HepG2 (cell line): Measurements from ENCODE around the gene MFNG. TPM values are rescaled to one million over a fixed set of nuclear protein-coding genes. Genes with fewer than 3 reads are reported as not detected.

Experiments used
- ATAC-seq: fragments of 200-7000 bp; cut with Tn5 transposase; 3 replicates; pipeline ENCODE4 v1.9.1; 2020; ENCODE audit warnings: mild to moderate bottlenecking, moderate library complexity
- BruUV-seq: library from RNA; stranded (reverse); fragments of 400-500 nt; replicated peaks from 2 replicates; lab custom pipeline; 2021; lab: Mats Ljungman, UMichigan
- CTCF ChIA-PET: fragments of 300-600 bp; formaldehyde crosslinking; extraction: SDS; loops from one replicate; lab custom pipeline; 2021; ENCODE audit warnings: low total read pairs, inconsistent platforms, low intra/inter-chr PET ratio; lab: Yijun Ruan, JAX
- POLR2A ChIA-PET: fragments of 350-600 bp; sonication (Branson Sonifier 250); formaldehyde crosslinking; loops from one replicate; lab custom pipeline; 2020; ENCODE audit warnings: antibody characterized with exemption, inconsistent platforms; lab: Yijun Ruan, JAX
- DNase-seq: peaks from one replicate; pipeline ENCODE4 v3.0.0-alpha.2; 2015; ENCODE audit warnings: low spot score
- FAIRE-seq: peaks from 3 replicates; lab custom pipeline; 2011; peaks lifted over from hg19 to GRCh38; lab: Jason Lieb, UNC
- H2AFZ ChIP-seq: one replicate; pipeline ENCODE4 v1.6.1; 2011; ENCODE audit warnings: low read length, inconsistent platforms
- H3K27ac ChIP-seq: fragments of 300-600 bp; 3 replicates; pipeline ENCODE4 v1.8.0; 2011; ENCODE audit warnings: mixed run types, mild to moderate bottlenecking, mixed read lengths, low read length, inconsistent platforms; ENCODE audit not compliant: insufficient read depth; ENCODE audit errors: extremely low read length
- H3K27me3 ChIP-seq, 2 experiments: fragments of 200-600 bp in 1 of 2; 2 replicates in 1 of 2; 3 replicates in 1 of 2; pipeline versions ENCODE4 v1.6.0 to v1.8.0; 2011; ENCODE audit warnings: low read length in 2 of 2, mild to moderate bottlenecking in 2 of 2, moderate library complexity in 2 of 2, inconsistent platforms in 1 of 2; ENCODE audit not compliant: insufficient read depth in 2 of 2, control insufficient read depth in 1 of 2
- H3K36me3 ChIP-seq, 2 experiments: fragments of 200-600 bp in 1 of 2; replicated peaks in 1 of 2; 2 replicates in 1 of 2; 3 replicates in 1 of 2; pipeline versions ENCODE4 v1.5.1 to v1.8.0; 2011; ENCODE audit warnings: low read length in 2 of 2, inconsistent platforms in 1 of 2; ENCODE audit not compliant: insufficient read depth in 2 of 2, control insufficient read depth in 1 of 2
- H3K4me1 ChIP-seq: 2 replicates; pipeline ENCODE4 v1.5.1; 2012; ENCODE audit warnings: low read length, inconsistent platforms; ENCODE audit not compliant: insufficient read depth
- H3K4me2 ChIP-seq: 2 replicates; pipeline ENCODE4 v1.6.0; 2011; ENCODE audit warnings: low read depth, low read length, inconsistent platforms
- H3K4me3 ChIP-seq, 3 experiments: fragments of 200-600 bp in 1 of 3; sonication (generic), shearing (Covaris generic) in 1 of 3; replicated peaks in 1 of 3; 2 replicates each; pipeline ENCODE4 v1.5.1; 2011 to 2016; ENCODE audit warnings: low read length in 3 of 3, inconsistent platforms in 2 of 3, low read depth in 2 of 3, mild to moderate bottlenecking in 2 of 3, control low read depth in 1 of 3, mixed read lengths in 1 of 3; ENCODE audit not compliant: insufficient read depth in 1 of 3
- H3K79me2 ChIP-seq: one replicate; pipeline ENCODE4 v1.6.1; 2011; ENCODE audit warnings: low read length, inconsistent platforms; ENCODE audit not compliant: insufficient read depth
- H3K9ac ChIP-seq: 2 replicates; pipeline ENCODE4 v1.6.0; 2011; ENCODE audit warnings: mild to moderate bottlenecking, low read depth, low read length, inconsistent platforms; ENCODE audit not compliant: insufficient read depth
- H3K9me3 ChIP-seq: 2 replicates; pipeline ENCODE4 v1.5.1; 2012; ENCODE audit warnings: mild to moderate bottlenecking, low read length
- H4K20me1 ChIP-seq: 2 replicates; pipeline ENCODE4 v1.6.0; 2011; ENCODE audit warnings: inconsistent platforms, mild to moderate bottlenecking, low read length, moderate library complexity; ENCODE audit not compliant: insufficient read depth
- AKAP8 ChIP-seq: sonication (generic); formaldehyde crosslinking; IDR thresholded peaks from 2 replicates; pipeline ENCODE4 v1.5.1; 2020; ENCODE audit warnings: mild to moderate bottlenecking, missing genetic modification reagents
- ATAD3A ChIP-seq: sonication (generic); formaldehyde crosslinking; IDR thresholded peaks from 2 replicates; pipeline ENCODE4 v1.4.0; 2020; ENCODE audit warnings: missing genetic modification reagents
- NR2C2 ChIP-seq: sonication (generic); formaldehyde crosslinking; IDR thresholded peaks from 2 replicates; pipeline ENCODE4 v1.4.0; 2020; ENCODE audit warnings: missing genetic modification reagents, mild to moderate bottlenecking, moderate library complexity, borderline replicate concordance
- PITX1 ChIP-seq: sonication (generic); formaldehyde crosslinking; IDR thresholded peaks from 2 replicates; pipeline ENCODE4 v1.5.1; 2020; ENCODE audit warnings: mild to moderate bottlenecking, missing genetic modification reagents
- RBFOX2 ChIP-seq: fragments of 200-400 bp; formaldehyde crosslinking; IDR thresholded peaks from 2 replicates; pipeline ENCODE4 v1.6.1; 2017; ENCODE audit warnings: low read depth, mild to moderate bottlenecking, low read length
- ZBTB38 ChIP-seq: sonication (generic); formaldehyde crosslinking; IDR thresholded peaks from 2 replicates; pipeline ENCODE4 v1.5.1; 2020; ENCODE audit warnings: mild to moderate bottlenecking, missing genetic modification reagents
- ZNF260 ChIP-seq: sonication (generic); formaldehyde crosslinking; IDR thresholded peaks from 2 replicates; pipeline ENCODE4 v1.4.0; 2020; ENCODE audit warnings: missing genetic modification reagents, low read depth, mild to moderate bottlenecking, borderline replicate concordance
- ZNF639 ChIP-seq: conservative IDR thresholded peaks from 2 replicates; pipeline ENCODE4 v1.6.1; 2018; ENCODE audit warnings: missing genetic modification reagents
- ZNF776 ChIP-seq: sonication (generic); formaldehyde crosslinking; IDR thresholded peaks from 2 replicates; pipeline ENCODE4 v1.4.0; 2020; ENCODE audit warnings: mild to moderate bottlenecking, missing genetic modification reagents
- WGBS: methylation state at CpG from one replicate; pipeline ENCODE4 v1.1.6; 2017; ENCODE audit warnings: low lambda C conversion rate; 5-methylcytosine and 5-hydroxymethylcytosine counted together
- in situ Hi-C: cut with HindIII; loops from 2 replicates; pipeline ENCODE4 v1.10.0; 2017; ENCODE audit warnings: low pct_unique_long_range_greater_than_20kb; ENCODE audit not compliant: extremely low pct_ligation_motif_present
- intact Hi-C: fragments of 100-400 bp; cut with micrococcal nuclease; formaldehyde crosslinking; loops from one replicate; pipeline ENCODE4 v1.10.0; 2022; ENCODE audit not compliant: unreplicated experiment
- polyA plus RNA-seq, 8 experiments: library from polyadenylated mRNA; depleted of rRNA in 3 of 8; stranded (reverse) in 7 of 8; unstranded in 1 of 8; fragments of >200 nt; fragmentation: Illumina TruSeq in 4 of 8; extraction: Trizol in 4 of 8; gene quantifications; 2 replicates each; pipeline versions ENCODE4 v1.2.1 to v1.2.3, GENCODE V29; 2011 to 2016; ENCODE audit warnings: low read depth in 4 of 8, missing spikeins in 1 of 8, mixed read lengths in 1 of 8; ENCODE audit not compliant: insufficient read depth in 1 of 8
- total RNA-seq, 5 experiments: library from RNA; depleted of rRNA; stranded (reverse); fragments of >200 nt; fragmentation: Illumina TruSeq; extraction: Trizol; gene quantifications; 2 replicates each; pipeline ENCODE4 v1.2.3, GENCODE V29; 2016; ENCODE audit warnings: low read depth in 1 of 5
- TF ChIP-seq, protein P1 (sequence below): sonication (generic); formaldehyde crosslinking; IDR thresholded peaks from 2 replicates; pipeline ENCODE4 v1.4.0; 2020; ENCODE audit warnings: missing genetic modification reagents, borderline replicate concordance
- TF ChIP-seq, protein P2 (sequence below): sonication (generic); formaldehyde crosslinking; IDR thresholded peaks from 2 replicates; pipeline ENCODE4 v1.5.1; 2020; ENCODE audit warnings: mild to moderate bottlenecking, moderate library complexity, missing genetic modification reagents
- TF ChIP-seq, protein P3 (sequence below): sonication (generic); formaldehyde crosslinking; IDR thresholded peaks from 2 replicates; pipeline ENCODE4 v1.5.1; 2020; ENCODE audit warnings: mild to moderate bottlenecking, missing genetic modification reagents, moderate library complexity

The MFNG gene
- total and polyA plus RNA-seq, 2 of the 13 experiments (the other 11 are each of a cell fraction or from before 2014, with no cell fraction given), result 1.0 to 11.7 TPM

- ChIA-PET CTCF (no interaction called here), POLR2A (no interaction called here)
- Histone ChIP-seq H3K4me3 (0 out of 6 replicates have a peak overlapping the region, but pooled peaks of 1 of the 3 experiments have one; percentile 21), H3K27me3 (no peaks in the 10 kb centered on the region; a peak in 1 of 5 replicates), H3K79me2 (peaks cover 63% of the 10 kb centered on the region), H3K27ac (peak overlapping the region; percentile 20), H3K4me2 (peak overlapping the region; percentile 37; the same call in 1 of the 2 replicates), H3K9ac (no peak overlapping the region), H3K9me3 (no peaks in the 10 kb centered on the region), H4K20me1 (peaks cover 9% of the 10 kb centered on the region; the same call in 1 of the 2 replicates), H2AFZ (no peak overlapping the region), H3K4me1 (peaks cover 88% of the 10 kb centered on the region), H3K36me3 (peaks cover 6 to 37% of the 10 kb centered on the region in 2 experiments)
- no TSS peak for BruUV-seq
- ATAC-seq (no peak), DNase-seq (no peak), FAIRE-seq (no peak)
- WGBS, result 95% methylated on average over 3 of the region's 15 CpGs
- intact Hi-C loops, result no loop called here
- in situ Hi-C loops, result no loop called here
- TF ChIP-seq PITX1 (CRISPR knock-in tag) (peak; percentile 36; the same call in 1 of the 2 replicates), ZNF639 (CRISPR knock-in tag) (no peak), ZBTB38 (CRISPR knock-in tag) (peak; percentile 67; the same call in 1 of the 2 replicates), ZNF776 (CRISPR knock-in tag) (no peak), NR2C2 (CRISPR knock-in tag) (no peak), ATAD3A (CRISPR knock-in tag) (no peak), AKAP8 (peak; percentile 91), RBFOX2 (peak; percentile 51), ZNF260 (CRISPR knock-in tag) (no peak)
- TF ChIP-seq, protein P1, sequence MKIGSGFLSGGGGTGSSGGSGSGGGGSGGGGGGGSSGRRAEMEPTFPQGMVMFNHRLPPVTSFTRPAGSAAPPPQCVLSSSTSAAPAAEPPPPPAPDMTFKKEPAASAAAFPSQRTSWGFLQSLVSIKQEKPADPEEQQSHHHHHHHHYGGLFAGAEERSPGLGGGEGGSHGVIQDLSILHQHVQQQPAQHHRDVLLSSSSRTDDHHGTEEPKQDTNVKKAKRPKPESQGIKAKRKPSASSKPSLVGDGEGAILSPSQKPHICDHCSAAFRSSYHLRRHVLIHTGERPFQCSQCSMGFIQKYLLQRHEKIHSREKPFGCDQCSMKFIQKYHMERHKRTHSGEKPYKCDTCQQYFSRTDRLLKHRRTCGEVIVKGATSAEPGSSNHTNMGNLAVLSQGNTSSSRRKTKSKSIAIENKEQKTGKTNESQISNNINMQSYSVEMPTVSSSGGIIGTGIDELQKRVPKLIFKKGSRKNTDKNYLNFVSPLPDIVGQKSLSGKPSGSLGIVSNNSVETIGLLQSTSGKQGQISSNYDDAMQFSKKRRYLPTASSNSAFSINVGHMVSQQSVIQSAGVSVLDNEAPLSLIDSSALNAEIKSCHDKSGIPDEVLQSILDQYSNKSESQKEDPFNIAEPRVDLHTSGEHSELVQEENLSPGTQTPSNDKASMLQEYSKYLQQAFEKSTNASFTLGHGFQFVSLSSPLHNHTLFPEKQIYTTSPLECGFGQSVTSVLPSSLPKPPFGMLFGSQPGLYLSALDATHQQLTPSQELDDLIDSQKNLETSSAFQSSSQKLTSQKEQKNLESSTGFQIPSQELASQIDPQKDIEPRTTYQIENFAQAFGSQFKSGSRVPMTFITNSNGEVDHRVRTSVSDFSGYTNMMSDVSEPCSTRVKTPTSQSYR, result no peak
- TF ChIP-seq, protein P2, sequence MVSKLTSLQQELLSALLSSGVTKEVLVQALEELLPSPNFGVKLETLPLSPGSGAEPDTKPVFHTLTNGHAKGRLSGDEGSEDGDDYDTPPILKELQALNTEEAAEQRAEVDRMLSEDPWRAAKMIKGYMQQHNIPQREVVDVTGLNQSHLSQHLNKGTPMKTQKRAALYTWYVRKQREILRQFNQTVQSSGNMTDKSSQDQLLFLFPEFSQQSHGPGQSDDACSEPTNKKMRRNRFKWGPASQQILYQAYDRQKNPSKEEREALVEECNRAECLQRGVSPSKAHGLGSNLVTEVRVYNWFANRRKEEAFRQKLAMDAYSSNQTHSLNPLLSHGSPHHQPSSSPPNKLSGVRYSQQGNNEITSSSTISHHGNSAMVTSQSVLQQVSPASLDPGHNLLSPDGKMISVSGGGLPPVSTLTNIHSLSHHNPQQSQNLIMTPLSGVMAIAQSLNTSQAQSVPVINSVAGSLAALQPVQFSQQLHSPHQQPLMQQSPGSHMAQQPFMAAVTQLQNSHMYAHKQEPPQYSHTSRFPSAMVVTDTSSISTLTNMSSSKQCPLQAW (CRISPR knock-in tag), result 0 out of 2 replicates have a peak, but pooled peaks have one; percentile 9
- TF ChIP-seq, protein P3, sequence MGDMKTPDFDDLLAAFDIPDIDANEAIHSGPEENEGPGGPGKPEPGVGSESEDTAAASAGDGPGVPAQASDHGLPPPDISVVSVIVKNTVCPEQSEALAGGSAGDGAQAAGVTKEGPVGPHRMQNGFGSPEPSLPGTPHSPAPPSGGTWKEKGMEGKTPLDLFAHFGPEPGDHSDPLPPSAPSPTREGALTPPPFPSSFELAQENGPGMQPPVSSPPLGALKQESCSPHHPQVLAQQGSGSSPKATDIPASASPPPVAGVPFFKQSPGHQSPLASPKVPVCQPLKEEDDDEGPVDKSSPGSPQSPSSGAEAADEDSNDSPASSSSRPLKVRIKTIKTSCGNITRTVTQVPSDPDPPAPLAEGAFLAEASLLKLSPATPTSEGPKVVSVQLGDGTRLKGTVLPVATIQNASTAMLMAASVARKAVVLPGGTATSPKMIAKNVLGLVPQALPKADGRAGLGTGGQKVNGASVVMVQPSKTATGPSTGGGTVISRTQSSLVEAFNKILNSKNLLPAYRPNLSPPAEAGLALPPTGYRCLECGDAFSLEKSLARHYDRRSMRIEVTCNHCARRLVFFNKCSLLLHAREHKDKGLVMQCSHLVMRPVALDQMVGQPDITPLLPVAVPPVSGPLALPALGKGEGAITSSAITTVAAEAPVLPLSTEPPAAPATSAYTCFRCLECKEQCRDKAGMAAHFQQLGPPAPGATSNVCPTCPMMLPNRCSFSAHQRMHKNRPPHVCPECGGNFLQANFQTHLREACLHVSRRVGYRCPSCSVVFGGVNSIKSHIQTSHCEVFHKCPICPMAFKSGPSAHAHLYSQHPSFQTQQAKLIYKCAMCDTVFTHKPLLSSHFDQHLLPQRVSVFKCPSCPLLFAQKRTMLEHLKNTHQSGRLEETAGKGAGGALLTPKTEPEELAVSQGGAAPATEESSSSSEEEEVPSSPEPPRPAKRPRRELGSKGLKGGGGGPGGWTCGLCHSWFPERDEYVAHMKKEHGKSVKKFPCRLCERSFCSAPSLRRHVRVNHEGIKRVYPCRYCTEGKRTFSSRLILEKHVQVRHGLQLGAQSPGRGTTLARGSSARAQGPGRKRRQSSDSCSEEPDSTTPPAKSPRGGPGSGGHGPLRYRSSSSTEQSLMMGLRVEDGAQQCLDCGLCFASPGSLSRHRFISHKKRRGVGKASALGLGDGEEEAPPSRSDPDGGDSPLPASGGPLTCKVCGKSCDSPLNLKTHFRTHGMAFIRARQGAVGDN (CRISPR knock-in tag), result peak; percentile 70
These were observed 28.4 kb upstream of the MFNG start for GRCh38 chr22:37514526-37515051.
